Activated CD8-positive, alpha-beta memory T cell treated with anti-CD3 and anti-CD28 coated beads, Interleukin-2, amount 10 ng/mL, durations not matched to agents 7 days and 5 days (primary cell): ENCODE data around the gene MCAT. TPM values are rescaled to one million over a fixed set of nuclear protein-coding genes. Genes with fewer than 3 reads are reported as not detected.
A peak's percentile ranks its signal among the peaks of the same experiment; 100 is the strongest.

ENCODE experiments used
- ATAC-seq: fragments of 150-1000 bp; cut with Tn5 transposase; one replicate; pipeline ENCODE4 v1.10.0; 2021; ENCODE audit warnings: moderate library complexity
- CTCF ChIA-PET: fragments of 350-600 bp; sonication (Branson Sonifier 250); formaldehyde crosslinking; loops from one replicate; lab custom pipeline; 2021; ENCODE audit warnings: antibody characterized with exemption; lab: Charles Lee
- DNase-seq: peaks from one replicate; pipeline ENCODE4 v3.0.0-alpha.2; 2020
- H3K27ac Mint-ChIP-seq: one replicate; pipeline ENCODE4 v1.8.0; 2021; ENCODE audit warnings: mild to moderate bottlenecking, mixed read lengths
- H3K27me3 Mint-ChIP-seq: one replicate; pipeline ENCODE4 v1.8.0; 2021; ENCODE audit warnings: mixed read lengths
- H3K36me3 Mint-ChIP-seq: one replicate; pipeline ENCODE4 v1.8.0; 2021; ENCODE audit warnings: mild to moderate bottlenecking, mixed read lengths
- H3K4me1 Mint-ChIP-seq: one replicate; pipeline ENCODE4 v1.8.0; 2021; ENCODE audit warnings: mixed read lengths
- H3K4me3 Mint-ChIP-seq: one replicate; pipeline ENCODE4 v1.8.0; 2021; ENCODE audit warnings: mild to moderate bottlenecking, moderate library complexity, mixed read lengths
- H3K9me3 Mint-ChIP-seq: one replicate; pipeline ENCODE4 v1.8.0; 2022; ENCODE audit warnings: low read depth, mixed read lengths
- total RNA-seq, 2 experiments: library from RNA; stranded (reverse); gene quantifications; one replicate each; pipeline ENCODE4 v1.2.3, GENCODE V29; 2021

Gene MCAT
- total RNA-seq, 2 experiments from 2014 or later = 10.7 to 13.2 TPM

GRCh38 chr22:43168471-43169309, 25.5 kb upstream of the MCAT start:
- no peak overlapping the region for H3K27ac Mint-ChIP-seq

GRCh38 chr22:43167001-43167589, 23.9 kb upstream of the MCAT start:
- H3K9me3 Mint-ChIP-seq = no peaks in the 10 kb centered on the region
- peaks cover 5% of the 10 kb centered on the region for H3K36me3 Mint-ChIP-seq
- H3K27ac Mint-ChIP-seq = no peak overlapping the region
- CTCF ChIA-PET = no interaction called here
- H3K4me3 Mint-ChIP-seq = no peak overlapping the region
- H3K4me1 Mint-ChIP-seq = peaks cover 17% of the 10 kb centered on the region
- H3K27me3 Mint-ChIP-seq = no peaks in the 10 kb centered on the region
- ATAC-seq = no peak
- no peak for DNase-seq

More at GRCh38 chr22:43168471-43169309, 25.5 kb upstream of the MCAT start:
- DNase-seq (no peak), ATAC-seq (no peak)
- Mint-ChIP-seq H3K36me3 (peaks cover 5% of the 10 kb centered on the region), H3K9me3 (no peaks in the 10 kb centered on the region), H3K4me1 (peaks cover 17% of the 10 kb centered on the region), H3K4me3 (no peak overlapping the region), H3K27me3 (no peaks in the 10 kb centered on the region)
- CTCF ChIA-PET = interaction anchor here (0.8 kb wide), 1 partner anchor 368 kb away, joined by 3 read pairs; no protein-coding TSS in a partner anchor

- Mint-ChIP-seq H3K27me3 (no peaks in the 10 kb centered on the region), H3K36me3 (peaks cover 5% of the 10 kb centered on the region), H3K9me3 (no peaks in the 10 kb centered on the region), H3K4me3 (no peak overlapping the region), H3K27ac (no peak overlapping the region), H3K4me1 (peaks cover 13% of the 10 kb centered on the region)
- CTCF ChIA-PET = no interaction called here
- no peak for ATAC-seq
- DNase-seq = no peak
Observed at GRCh38 chr22:43166132-43166930, 23.1 kb upstream of the MCAT start.

- H3K4me1 Mint-ChIP-seq = peaks cover 5% of the 10 kb centered on the region
- no peak for ATAC-seq
- no peaks in the 10 kb centered on the region for H3K9me3 Mint-ChIP-seq
- CTCF ChIA-PET = no interaction called here
- no peak overlapping the region for H3K4me3 Mint-ChIP-seq
- no peak for DNase-seq
- H3K27me3 Mint-ChIP-seq = no peaks in the 10 kb centered on the region
- peaks cover 3% of the 10 kb centered on the region for H3K36me3 Mint-ChIP-seq
- no peak overlapping the region for H3K27ac Mint-ChIP-seq
Observed at GRCh38 chr22:43164636-43165035, 21.4 kb upstream of the MCAT start.

GRCh38 chr22:43163241-43163795, 20.1 kb upstream of the MCAT start:
- Mint-ChIP-seq H3K4me3 (no peak overlapping the region), H3K36me3 (peaks cover 3% of the 10 kb centered on the region), H3K9me3 (no peaks in the 10 kb centered on the region), H3K27ac (no peak overlapping the region), H3K27me3 (no peaks in the 10 kb centered on the region), H3K4me1 (no peaks in the 10 kb centered on the region)
- DNase-seq = no peak
- ATAC-seq = no peak
- CTCF ChIA-PET = interaction anchor here (1.4 kb wide), 1 partner anchor 24 kb away, joined by 5 read pairs; the partner anchor contains the start of gene TTLL12

- Mint-ChIP-seq H3K36me3 (peaks cover 2% of the 10 kb centered on the region), H3K4me1 (no peaks in the 10 kb centered on the region), H3K27me3 (no peaks in the 10 kb centered on the region), H3K4me3 (no peak overlapping the region), H3K9me3 (no peaks in the 10 kb centered on the region), H3K27ac (no peak overlapping the region)
- ATAC-seq (no peak), DNase-seq (no peak)
- CTCF ChIA-PET = interaction anchor here (1.4 kb wide), 1 partner anchor 25 kb away, joined by 5 read pairs; the partner anchor contains the start of gene TTLL12
Observed at GRCh38 chr22:43162412-43163150, 19.4 kb upstream of the MCAT start.

GRCh38 chr22:43160497-43161126, 17.4 kb upstream of the MCAT start:
- no peak for ATAC-seq
- no peak overlapping the region for H3K27ac Mint-ChIP-seq
- no peaks in the 10 kb centered on the region for H3K27me3 Mint-ChIP-seq
- peaks cover 3% of the 10 kb centered on the region for H3K4me1 Mint-ChIP-seq
- CTCF ChIA-PET = no interaction called here
- DNase-seq = no peak
- H3K36me3 Mint-ChIP-seq = peaks cover 2% of the 10 kb centered on the region
- no peaks in the 10 kb centered on the region for H3K9me3 Mint-ChIP-seq
- no peak overlapping the region for H3K4me3 Mint-ChIP-seq

- Mint-ChIP-seq H3K9me3 (no peaks in the 10 kb centered on the region), H3K4me3 (no peak overlapping the region), H3K27ac (no peak overlapping the region), H3K4me1 (peaks cover 5% of the 10 kb centered on the region), H3K27me3 (no peaks in the 10 kb centered on the region), H3K36me3 (peaks cover 2% of the 10 kb centered on the region)
- ATAC-seq (no peak), DNase-seq (no peak)
- CTCF ChIA-PET = no interaction called here
Observed at GRCh38 chr22:43159484-43160178, 16.4 kb upstream of the MCAT start.

GRCh38 chr22:43158778-43159483, 15.7 kb upstream of the MCAT start:
- DNase-seq = no peak
- ATAC-seq = no peak
- Mint-ChIP-seq H3K9me3 (no peaks in the 10 kb centered on the region), H3K27me3 (no peaks in the 10 kb centered on the region), H3K36me3 (peaks cover 2% of the 10 kb centered on the region), H3K4me3 (no peak overlapping the region), H3K4me1 (peaks cover 7% of the 10 kb centered on the region), H3K27ac (no peak overlapping the region)
- CTCF ChIA-PET = no interaction called here

- Mint-ChIP-seq H3K27me3 (no peaks in the 10 kb centered on the region), H3K27ac (peak overlapping the region; percentile 43), H3K36me3 (peaks cover 2% of the 10 kb centered on the region), H3K9me3 (no peaks in the 10 kb centered on the region), H3K4me1 (peaks cover 8% of the 10 kb centered on the region), H3K4me3 (no peak overlapping the region)
- CTCF ChIA-PET = no interaction called here
- ATAC-seq (no peak), DNase-seq (no peak)
Observed at GRCh38 chr22:43157874-43158546, 14.8 kb upstream of the MCAT start.

- DNase-seq (no peak), ATAC-seq (no peak)
- Mint-ChIP-seq H3K9me3 (no peaks in the 10 kb centered on the region), H3K36me3 (no peaks in the 10 kb centered on the region), H3K27me3 (no peaks in the 10 kb centered on the region), H3K4me1 (peaks cover 9% of the 10 kb centered on the region), H3K27ac (no peak overlapping the region), H3K4me3 (no peak overlapping the region)
- CTCF ChIA-PET = no interaction called here
Observed at GRCh38 chr22:43156413-43156812, 13.2 kb upstream of the MCAT start.
